T-cell (primary cell): ENCODE results near the gene NEK2. TPM values are rescaled to one million over a fixed set of nuclear protein-coding genes. Genes with fewer than 3 reads are reported as not detected.
A peak's percentile ranks its signal among the peaks of the same experiment; 100 is the strongest.

Source experiments
- ATAC-seq, 4 experiments: fragments of 200-7000 bp in 3 of 4; fragments of 150-1000 bp in 1 of 4; cut with Tn5 transposase; replicated peaks in 1 of 4; 1 replicate in 3 of 4; 2 replicates in 1 of 4; pipeline ENCODE4 v1.10.0; 2021; ENCODE audit warnings: moderate library complexity in 3 of 4, mild to moderate bottlenecking in 2 of 4, moderate number of reproducible peaks in 1 of 4
- CTCF ChIA-PET, 2 donors: fragments of 300-600 bp; sonication (Branson Sonifier 250); formaldehyde crosslinking; loops; one replicate each; lab custom pipeline; 2022; ENCODE audit warnings: antibody characterized with exemption in 2 of 2; lab: Charles Lee
- POLR2A ChIA-PET, 2 donors: fragments of 300-600 bp; sonication (Branson Sonifier 250); formaldehyde crosslinking; loops; one replicate each; lab custom pipeline; 2022; ENCODE audit warnings: antibody characterized with exemption in 2 of 2; lab: Charles Lee
- DNase-seq, 35 experiments: peaks; one replicate each; pipeline versions ENCODE4 v3.0.0 to v3.0.0-alpha.2; 2013 to 2023
- H3K27ac ChIP-seq: one replicate; pipeline ENCODE4 v1.5.1; 2013; ENCODE audit warnings: low read length
- H3K27me3 ChIP-seq, 2 experiments: replicated peaks in 1 of 2; 1 replicate in 1 of 2; 2 replicates in 1 of 2; pipeline versions ENCODE4 v1.6.1 to v1.7.0; 2013; ENCODE audit warnings: low read length in 1 of 2, mixed read lengths in 1 of 2; ENCODE audit not compliant: control insufficient read depth in 2 of 2, insufficient read depth in 2 of 2; ENCODE audit errors: extremely low read depth in 1 of 2
- H3K36me3 ChIP-seq, 2 donors: 1 replicate in 1 of 2; 2 replicates in 1 of 2; pipeline versions ENCODE4 v1.6.1 to v1.7.0; 2013; ENCODE audit warnings: low read length in 1 of 2; ENCODE audit not compliant: control insufficient read depth in 2 of 2, insufficient read depth in 1 of 2; ENCODE audit errors: extremely low read depth in 1 of 2
- H3K4me1 ChIP-seq, 2 experiments: 1 replicate in 1 of 2; 2 replicates in 1 of 2; pipeline versions ENCODE4 v1.6.1 to v1.7.0; 2013; ENCODE audit warnings: low read length in 2 of 2, mixed read lengths in 1 of 2; ENCODE audit not compliant: insufficient read depth in 2 of 2, control insufficient read depth in 1 of 2; ENCODE audit errors: extremely low read depth in 1 of 2
- H3K4me3 ChIP-seq, 2 donors: 1 replicate in 1 of 2; 2 replicates in 1 of 2; pipeline versions ENCODE4 v1.5.1 to v1.7.0; 2013; ENCODE audit warnings: mild to moderate bottlenecking in 2 of 2, low read length in 1 of 2, moderate library complexity in 1 of 2; ENCODE audit not compliant: control insufficient read depth in 1 of 2; ENCODE audit errors: extremely low read depth in 1 of 2
- H3K9me3 ChIP-seq: 2 replicates; pipeline ENCODE4 v1.7.0; 2013
- H3K27ac Mint-ChIP-seq, 2 donors: one replicate each; pipeline ENCODE4 v1.8.0; 2020 to 2021; ENCODE audit warnings: mild to moderate bottlenecking in 2 of 2, mixed read lengths in 2 of 2
- H3K27me3 Mint-ChIP-seq, 2 donors: one replicate each; pipeline ENCODE4 v1.8.0; 2021 to 2022; ENCODE audit warnings: mixed read lengths in 2 of 2
- H3K36me3 Mint-ChIP-seq: one replicate; pipeline ENCODE4 v1.8.0; 2021; ENCODE audit warnings: mixed read lengths
- H3K4me1 Mint-ChIP-seq, 3 donors: one replicate each; pipeline ENCODE4 v1.8.0; 2020 to 2022; ENCODE audit warnings: mixed read lengths in 3 of 3, mild to moderate bottlenecking in 1 of 3
- H3K4me3 Mint-ChIP-seq, 3 donors: one replicate each; pipeline ENCODE4 v1.8.0; 2020 to 2022; ENCODE audit warnings: mild to moderate bottlenecking in 3 of 3, mixed read lengths in 3 of 3, moderate library complexity in 3 of 3
- H3K9me3 Mint-ChIP-seq, 3 donors: one replicate each; pipeline ENCODE4 v1.8.0; 2020 to 2022; ENCODE audit warnings: mixed read lengths in 3 of 3
- WGBS: methylation state at CpG from one replicate; pipeline ENCODE4 v1.1.5; 2013; ENCODE audit warnings: missing lambda C conversion rate; ENCODE audit not compliant: insufficient coverage; 5-methylcytosine and 5-hydroxymethylcytosine counted together
- total RNA-seq, 35 experiments: library from RNA in 6 of 35; stranded (reverse) in 6 of 35; fragments of 120-200 nt in 1 of 35; gene quantifications; one replicate each; pipeline versions ENCODE4 v1.2.1 to v1.2.4 and lab custom pipeline; 2013 to 2026

NEK2 gene
- total RNA-seq, 5 donors from 2014 or later (not counting 1 experiment from before 2014, with no cell fraction given), result 0.16 to 0.63 (median 0.37) TPM

DNA sequence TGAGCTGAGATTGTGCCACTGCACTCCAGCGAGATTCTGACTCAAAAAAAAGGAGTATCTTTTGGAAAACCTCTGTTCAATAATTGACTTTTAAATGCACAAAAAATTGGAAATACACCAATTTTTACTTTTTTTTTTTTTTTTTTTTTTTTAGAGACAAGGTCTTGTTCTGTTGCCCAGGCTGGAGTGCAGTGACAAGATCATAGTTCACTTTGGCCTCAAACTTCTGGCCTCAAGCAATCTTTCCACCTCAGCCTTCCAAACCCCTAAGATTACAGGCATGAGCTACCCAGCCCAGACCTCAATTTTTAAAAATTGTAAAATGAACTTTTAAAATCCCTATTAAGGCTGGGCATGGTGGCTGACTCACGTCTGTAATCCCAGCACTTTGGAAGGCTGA is 30.8 kb downstream of the NEK2 start:
- no peaks in the 10 kb centered on the region for H3K27me3 Mint-ChIP-seq
- Histone ChIP-seq H3K9me3 (no peaks in the 10 kb centered on the region), H3K27me3 (no peaks in the 10 kb centered on the region), H3K27ac (no peak overlapping the region), H3K4me3 (no peak overlapping the region), H3K36me3 (no peaks in the 10 kb centered on the region), H3K4me1 (peaks cover 4 to 11% of the 10 kb centered on the region in 2 experiments)
- no peak overlapping the region for H3K4me3 Mint-ChIP-seq
- peaks cover 10 to 13% (median 11%) of the 10 kb centered on the region in 3 donors for H3K4me1 Mint-ChIP-seq
- CTCF ChIA-PET, result interaction anchor here in 1 of 2 donors (1.9 kb wide), 1 partner anchor 9 kb away, joined by 7 read pairs; no protein-coding TSS in a partner anchor
- POLR2A ChIA-PET, result interaction anchor here in 1 of 2 donors (0.7 kb wide), 1 partner anchor 96 kb away, joined by 3 read pairs; no protein-coding TSS in a partner anchor
- H3K9me3 Mint-ChIP-seq, result no peaks in the 10 kb centered on the region
- no peaks in the 10 kb centered on the region for H3K36me3 Mint-ChIP-seq
- no peak overlapping the region for H3K27ac Mint-ChIP-seq
- DNase-seq (no peak), ATAC-seq (no peak)
- no CpG with 5 or more reads among the region's 2 CpGs for WGBS

GRCh38 chr1:211643324-211644212 is 31.9 kb downstream of the NEK2 start:
- ATAC-seq, result peak; percentile 52 to 65 (median 62)

GRCh38 chr1:211642870-211643269 is 32.6 kb downstream of the NEK2 start:
- DNase-seq (no peak), ATAC-seq (no peak)
- no peaks in the 10 kb centered on the region for H3K27me3 Mint-ChIP-seq
- Histone ChIP-seq H3K36me3 (no peaks in the 10 kb centered on the region), H3K4me1 (peaks cover 4 to 11% of the 10 kb centered on the region in 2 experiments), H3K9me3 (no peaks in the 10 kb centered on the region), H3K4me3 (no peak overlapping the region), H3K27me3 (no peaks in the 10 kb centered on the region), H3K27ac (no peak overlapping the region)
- peaks cover 10 to 13% (median 11%) of the 10 kb centered on the region in 3 donors for H3K4me1 Mint-ChIP-seq
- no peak overlapping the region for H3K27ac Mint-ChIP-seq
- H3K9me3 Mint-ChIP-seq, result no peaks in the 10 kb centered on the region
- ChIA-PET POLR2A (interaction anchor here in 1 of 2 donors (0.5 kb wide), 1 partner anchor 431 kb away, joined by 4 read pairs; no protein-coding TSS in a partner anchor), CTCF (interaction anchor here in 1 of 2 donors (1.9 kb wide), 1 partner anchor 11 kb away, joined by 7 read pairs; no protein-coding TSS in a partner anchor)
- 92% methylated on average over 2 of the region's 4 CpGs for WGBS
- no peaks in the 10 kb centered on the region for H3K36me3 Mint-ChIP-seq
- no peak overlapping the region for H3K4me3 Mint-ChIP-seq

More at GRCh38 chr1:211643324-211644212, 31.9 kb downstream of the NEK2 start:
- peaks cover 10 to 13% (median 11%) of the 10 kb centered on the region in 3 donors for H3K4me1 Mint-ChIP-seq
- peak in 23 of 35 experiments; percentile 4 to 44 (median 18) for DNase-seq
- peaks cover 4 to 11% of the 10 kb centered on the region in 2 experiments for H3K4me1 ChIP-seq
- H3K9me3 ChIP-seq, result no peaks in the 10 kb centered on the region
- ChIA-PET POLR2A (interaction anchor here (0.5 kb wide), 2 partner anchors 294 to 432 kb away, joined by 4 to 5 read pairs; no protein-coding TSS in a partner anchor), CTCF (interaction anchor here in 1 of 2 donors (1.9 kb wide), 1 partner anchor 10 kb away, joined by 7 read pairs; no protein-coding TSS in a partner anchor)
- no peaks in the 10 kb centered on the region for H3K27me3 ChIP-seq
- WGBS, result 28% methylated on average over 12 of the region's 20 CpGs
- peak overlapping the region in 2 of 3 donors; percentile 9 to 61 for H3K4me3 Mint-ChIP-seq
- H3K9me3 Mint-ChIP-seq, result no peaks in the 10 kb centered on the region
- H3K36me3 ChIP-seq, result no peaks in the 10 kb centered on the region
- no peak overlapping the region for H3K27ac ChIP-seq
- H3K27me3 Mint-ChIP-seq, result no peaks in the 10 kb centered on the region
- H3K36me3 Mint-ChIP-seq, result no peaks in the 10 kb centered on the region
- H3K27ac Mint-ChIP-seq, result no peak overlapping the region
- H3K4me3 ChIP-seq, result peak overlapping the region in 1 of 2 donors; percentile 17

DNA sequence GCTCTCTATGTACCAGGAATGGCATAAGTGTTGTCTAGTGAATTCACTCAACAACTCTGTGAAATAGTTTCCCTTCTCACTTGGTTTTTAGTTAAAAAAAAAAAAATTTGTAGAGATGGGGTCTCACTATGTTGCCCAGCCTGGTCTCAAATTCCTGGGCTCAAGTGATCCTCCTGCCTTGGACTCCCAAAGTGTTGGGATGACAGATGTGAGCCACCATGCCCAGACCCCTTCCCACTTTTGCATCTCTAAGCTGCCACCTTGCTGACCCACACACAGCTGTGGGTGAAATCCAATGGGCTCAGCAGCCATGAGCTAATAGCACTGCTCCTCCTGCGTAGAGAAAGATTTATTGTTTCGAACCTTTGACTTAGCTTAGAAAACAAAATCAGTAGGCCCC is 33.5 kb downstream of the NEK2 start:
- Histone ChIP-seq H3K36me3 (no peaks in the 10 kb centered on the region), H3K9me3 (no peaks in the 10 kb centered on the region), H3K4me1 (peaks cover 4 to 11% of the 10 kb centered on the region in 2 experiments), H3K27me3 (no peaks in the 10 kb centered on the region), H3K4me3 (no peak overlapping the region), H3K27ac (no peak overlapping the region)
- H3K4me3 Mint-ChIP-seq, result no peak overlapping the region
- no peaks in the 10 kb centered on the region for H3K36me3 Mint-ChIP-seq
- ChIA-PET CTCF (no interaction called here), POLR2A (no interaction called here)
- H3K4me1 Mint-ChIP-seq, result peaks cover 10 to 13% (median 11%) of the 10 kb centered on the region in 3 donors
- WGBS, result 83% methylated on average over 1 of the region's 2 CpGs
- no peaks in the 10 kb centered on the region for H3K27me3 Mint-ChIP-seq
- DNase-seq (no peak), ATAC-seq (no peak)
- no peak overlapping the region for H3K27ac Mint-ChIP-seq
- H3K9me3 Mint-ChIP-seq, result no peaks in the 10 kb centered on the region

GRCh38 chr1:211641044-211641800 is 34.2 kb downstream of the NEK2 start:
- no peaks in the 10 kb centered on the region for H3K27me3 Mint-ChIP-seq
- no peak overlapping the region for H3K4me3 ChIP-seq
- DNase-seq (no peak), ATAC-seq (no peak)
- no peaks in the 10 kb centered on the region for H3K9me3 Mint-ChIP-seq
- no peak overlapping the region for H3K27ac Mint-ChIP-seq
- no peaks in the 10 kb centered on the region for H3K36me3 Mint-ChIP-seq
- H3K9me3 ChIP-seq, result no peaks in the 10 kb centered on the region
- 88% methylated on average over 3 of the region's 11 CpGs for WGBS
- no peaks in the 10 kb centered on the region for H3K36me3 ChIP-seq
- POLR2A ChIA-PET, result no interaction called here
- no peak overlapping the region for H3K27ac ChIP-seq
- H3K4me1 ChIP-seq, result peaks cover 4 to 11% of the 10 kb centered on the region in 2 experiments
- H3K4me1 Mint-ChIP-seq, result peaks cover 10 to 13% (median 11%) of the 10 kb centered on the region in 3 donors
- no peak overlapping the region for H3K4me3 Mint-ChIP-seq
- H3K27me3 ChIP-seq, result no peaks in the 10 kb centered on the region
- CTCF ChIA-PET, result interaction anchor here in 1 of 2 donors (0.7 kb wide), 1 partner anchor 10 kb away, joined by 4 read pairs; no protein-coding TSS in a partner anchor

DNA sequence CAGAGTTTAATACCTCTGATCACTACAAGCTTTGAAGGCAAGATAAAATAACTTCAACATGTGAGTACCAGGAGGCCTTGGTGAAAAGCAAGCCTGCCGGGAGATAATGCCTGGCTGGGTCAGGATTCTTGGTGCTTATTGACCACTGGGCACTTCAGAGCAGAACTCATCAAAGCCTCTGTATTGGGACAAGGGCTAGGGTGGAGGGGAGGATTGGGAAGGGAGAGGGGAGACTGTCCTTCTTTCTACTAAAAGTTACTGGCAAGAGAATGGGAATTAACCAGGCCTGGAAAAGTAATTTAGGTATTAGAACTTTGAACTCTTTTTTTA is 35.2 kb downstream of the NEK2 start:
- no peaks in the 10 kb centered on the region for H3K36me3 Mint-ChIP-seq
- H3K27me3 Mint-ChIP-seq, result no peaks in the 10 kb centered on the region
- DNase-seq, result no peak
- no peaks in the 10 kb centered on the region for H3K9me3 Mint-ChIP-seq
- Histone ChIP-seq H3K4me1 (peaks cover 4 to 11% of the 10 kb centered on the region in 2 experiments), H3K27me3 (no peaks in the 10 kb centered on the region), H3K27ac (no peak overlapping the region), H3K4me3 (no peak overlapping the region), H3K9me3 (no peaks in the 10 kb centered on the region), H3K36me3 (no peaks in the 10 kb centered on the region)
- no peak overlapping the region for H3K4me3 Mint-ChIP-seq
- peaks cover 10 to 13% (median 11%) of the 10 kb centered on the region in 3 donors for H3K4me1 Mint-ChIP-seq
- POLR2A ChIA-PET, result no interaction called here
- no peak for ATAC-seq
- WGBS, result 100% methylated on average over 1 of the region's 1 CpG
- CTCF ChIA-PET, result interaction anchor here in 1 of 2 donors (0.5 to 0.7 kb wide), 2 partner anchors 11 to 66 kb away, joined by 4 to 5 read pairs; no protein-coding TSS in a partner anchor
- no peak overlapping the region for H3K27ac Mint-ChIP-seq
